ENCODE measurements around the gene CPLX4. TPM values are rescaled to one million over a fixed set of nuclear protein-coding genes. Genes with fewer than 3 reads are reported as not detected.

The CPLX4 gene, protein sequence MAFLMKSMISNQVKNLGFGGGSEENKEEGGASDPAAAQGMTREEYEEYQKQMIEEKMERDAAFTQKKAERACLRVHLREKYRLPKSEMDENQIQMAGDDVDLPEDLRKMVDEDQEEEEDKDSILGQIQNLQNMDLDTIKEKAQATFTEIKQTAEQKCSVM
- total RNA-seq (not detected), total RNA-seq (0 to 0.14 (median 0) reads per million in 172 experiments)
- not detected for polyA plus RNA-seq (2013, experiment 1 of 2)
- polyA plus RNA-seq (2013, experiment 2 of 2): 0.03 TPM

DNA sequence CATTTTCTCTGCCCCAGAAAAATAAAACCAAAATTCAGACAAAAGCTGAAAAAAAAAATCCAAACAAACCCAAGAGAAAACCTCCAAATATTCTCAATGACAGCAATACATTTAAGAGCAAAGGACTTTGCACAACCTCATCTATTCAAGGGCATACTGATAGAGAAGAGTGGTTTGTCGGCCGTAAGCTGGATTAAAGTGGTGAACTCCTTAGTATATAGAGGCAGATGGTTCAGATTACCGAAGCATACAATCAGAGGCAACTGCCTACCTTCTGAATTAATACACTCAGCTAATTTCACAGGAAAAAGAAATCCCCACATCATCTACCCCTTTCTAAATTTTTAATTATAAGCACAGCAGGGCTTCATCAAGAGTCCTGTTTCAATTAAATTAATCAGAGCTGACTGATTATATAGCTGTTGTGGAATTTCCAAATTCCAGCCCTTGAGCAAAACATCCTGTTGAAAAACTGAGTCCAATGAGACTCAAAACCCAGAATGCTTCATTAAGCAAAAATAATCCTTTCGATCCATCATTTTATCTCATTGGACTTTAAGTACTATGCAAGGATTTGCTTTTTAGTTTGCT is at the start of gene CPLX4:
TSS of gene CPLX4 (minus strand) at position 190 of the 591 bp plus-strand sequence. CDS start at position 3, 187 bp downstream.
- Mint-ChIP-seq H3K27ac (no peak within 1 kb of the TSS), H3K27me3 (peaks cover 22% of the 10 kb centered on the region), H3K9me3 (no peaks in the 10 kb centered on the region), H3K4me1 (ENCODE audit: low read depth) (no peaks in the 10 kb centered on the region), H3K4me3 (no peak within 1 kb of the TSS), H3K36me3 (ENCODE audit: low read depth) (no peaks in the 10 kb centered on the region)
- intact Hi-C loops (cut with DNase I, micrococcal nuclease): no loop called here
- Histone ChIP-seq H3K36me3 (ENCODE audit: insufficient read depth, low read length) (no peaks in the 10 kb centered on the region), H3K27ac (ENCODE audit: low read depth in 1 of 2, low read length in 2 of 2) (no peak within 1 kb of the TSS), H3K9me3 (ENCODE audit: control insufficient read depth in 1 of 2, insufficient read depth in 1 of 2, low read length in 2 of 2) (no peaks in the 10 kb centered on the region), H3K27me3 (ENCODE audit: control insufficient read depth in 1 of 2, insufficient read depth in 2 of 2, low read length in 2 of 2) (no peaks in the 10 kb centered on the region), H3K4me3 (ENCODE audit: low read length) (no peak within 1 kb of the TSS), H3K4me1 (ENCODE audit: insufficient read depth, low read length) (no peaks in the 10 kb centered on the region)
- ATAC-seq (ENCODE audit: poor library complexity): no peak
- no peak for DNase-seq
- TF ChIP-seq, protein P1, sequence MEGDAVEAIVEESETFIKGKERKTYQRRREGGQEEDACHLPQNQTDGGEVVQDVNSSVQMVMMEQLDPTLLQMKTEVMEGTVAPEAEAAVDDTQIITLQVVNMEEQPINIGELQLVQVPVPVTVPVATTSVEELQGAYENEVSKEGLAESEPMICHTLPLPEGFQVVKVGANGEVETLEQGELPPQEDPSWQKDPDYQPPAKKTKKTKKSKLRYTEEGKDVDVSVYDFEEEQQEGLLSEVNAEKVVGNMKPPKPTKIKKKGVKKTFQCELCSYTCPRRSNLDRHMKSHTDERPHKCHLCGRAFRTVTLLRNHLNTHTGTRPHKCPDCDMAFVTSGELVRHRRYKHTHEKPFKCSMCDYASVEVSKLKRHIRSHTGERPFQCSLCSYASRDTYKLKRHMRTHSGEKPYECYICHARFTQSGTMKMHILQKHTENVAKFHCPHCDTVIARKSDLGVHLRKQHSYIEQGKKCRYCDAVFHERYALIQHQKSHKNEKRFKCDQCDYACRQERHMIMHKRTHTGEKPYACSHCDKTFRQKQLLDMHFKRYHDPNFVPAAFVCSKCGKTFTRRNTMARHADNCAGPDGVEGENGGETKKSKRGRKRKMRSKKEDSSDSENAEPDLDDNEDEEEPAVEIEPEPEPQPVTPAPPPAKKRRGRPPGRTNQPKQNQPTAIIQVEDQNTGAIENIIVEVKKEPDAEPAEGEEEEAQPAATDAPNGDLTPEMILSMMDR (IDR thresholded peaks at IDR 0.05): no peak
- ChIA-PET CTCF (interaction anchor here (1.0 to 2.0 kb wide), 2 partner anchors 10 to 84 kb away, joined by 4 to 9 read pairs; no protein-coding TSS in a partner anchor), POLR2A (no interaction called here)

DNA sequence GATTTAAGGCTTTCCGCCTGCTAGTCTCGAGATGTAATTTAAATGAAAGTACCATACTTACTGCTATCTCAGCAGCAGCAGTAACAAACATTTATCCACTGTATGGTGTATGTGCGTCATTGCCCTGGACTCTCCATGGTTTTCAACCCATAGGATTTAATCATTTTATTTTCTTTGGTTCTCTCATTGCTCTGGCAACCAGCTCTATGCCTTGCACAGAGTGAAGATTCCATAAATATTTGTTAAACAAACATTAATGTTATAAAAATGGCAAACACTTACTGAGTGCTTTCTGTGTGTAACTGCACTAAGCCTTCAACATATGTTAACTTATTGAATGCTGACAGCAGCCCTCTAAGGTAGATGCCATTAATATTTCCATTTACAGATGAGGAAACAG is 41.9 kb upstream of the CPLX4 start:
- H3K27ac Mint-ChIP-seq: no peak overlapping the region
- H3K36me3 ChIP-seq (ENCODE audit: insufficient read depth, low read length): peaks cover 1% of the 10 kb centered on the region
- DNase-seq: no peak
- H3K4me3 Mint-ChIP-seq: peak overlapping the region; percentile 86
- H3K27me3 Mint-ChIP-seq: no peaks in the 10 kb centered on the region
- H3K27ac ChIP-seq (ENCODE audit: low read depth in 1 of 2, low read length in 2 of 2): no peak overlapping the region
- CTCF ChIA-PET: no interaction called here
- POLR2A ChIA-PET: no interaction called here
- H3K4me1 ChIP-seq (ENCODE audit: insufficient read depth, low read length): peaks cover 14% of the 10 kb centered on the region
- TF ChIP-seq, protein P1 (IDR thresholded peaks at IDR 0.05): no peak
- H3K36me3 Mint-ChIP-seq (ENCODE audit: low read depth): peaks cover 11% of the 10 kb centered on the region
- no peak overlapping the region for H3K4me3 ChIP-seq (ENCODE audit: low read length)
- ATAC-seq (ENCODE audit: poor library complexity): no peak
- H3K9me3 Mint-ChIP-seq: no peaks in the 10 kb centered on the region
- H3K9me3 ChIP-seq (ENCODE audit: control insufficient read depth in 1 of 2, insufficient read depth in 1 of 2, low read length in 2 of 2): no peaks in the 10 kb centered on the region
- peaks cover 41% of the 10 kb centered on the region for H3K4me1 Mint-ChIP-seq (ENCODE audit: low read depth)
- intact Hi-C loops (cut with DNase I, micrococcal nuclease): no loop called here
- no peaks in the 10 kb centered on the region for H3K27me3 ChIP-seq (ENCODE audit: control insufficient read depth in 1 of 2, insufficient read depth in 2 of 2, low read length in 2 of 2)

DNA sequence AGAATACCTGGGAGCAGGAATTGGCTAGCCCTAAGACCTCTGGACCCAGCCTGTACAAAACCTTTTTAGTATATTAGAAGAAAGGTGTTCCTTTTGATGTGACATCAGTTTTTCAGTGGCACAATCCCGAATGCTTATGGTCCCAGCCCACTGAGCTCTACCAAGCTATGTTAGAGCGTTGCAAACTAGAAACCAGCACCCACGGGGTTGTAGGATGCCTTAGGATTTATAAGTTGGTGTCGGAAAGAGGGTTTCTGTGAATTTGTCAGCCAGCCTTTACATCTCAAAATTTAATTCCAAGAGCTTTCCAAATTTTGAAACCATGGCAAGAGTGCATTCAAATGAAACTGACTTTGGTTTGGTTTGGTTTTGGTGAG is 41.1 kb upstream of the CPLX4 start:
- H3K9me3 Mint-ChIP-seq: no peaks in the 10 kb centered on the region
- DNase-seq: no peak
- Histone ChIP-seq H3K4me3 (ENCODE audit: low read length) (peak overlapping the region; percentile 85), H3K36me3 (ENCODE audit: insufficient read depth, low read length) (peaks cover 9% of the 10 kb centered on the region), H3K27me3 (ENCODE audit: control insufficient read depth in 1 of 2, insufficient read depth in 2 of 2, low read length in 2 of 2) (no peaks in the 10 kb centered on the region), H3K27ac (ENCODE audit: low read depth in 1 of 2, low read length in 2 of 2) (peak overlapping the region in 1 of 2 donors; percentile 35), H3K4me1 (ENCODE audit: insufficient read depth, low read length) (peaks cover 14% of the 10 kb centered on the region), H3K9me3 (ENCODE audit: control insufficient read depth in 1 of 2, insufficient read depth in 1 of 2, low read length in 2 of 2) (no peaks in the 10 kb centered on the region)
- H3K4me1 Mint-ChIP-seq (ENCODE audit: low read depth): peaks cover 46% of the 10 kb centered on the region
- POLR2A ChIA-PET: interaction anchor here (0.6 to 1.3 kb wide), 4 partner anchors 16 to 1065 kb away, joined by 3 to 4 read pairs (median 3); no protein-coding TSS in a partner anchor
- CTCF ChIA-PET: no interaction called here
- peak overlapping the region; percentile 86 for H3K4me3 Mint-ChIP-seq
- TF ChIP-seq, protein P1 (IDR thresholded peaks at IDR 0.05): no peak
- intact Hi-C loops (cut with DNase I, micrococcal nuclease): loop anchor here (2.0 to 10.0 kb wide), 5 partner anchors 215 to 1735 kb away; partner anchors contain the start of gene NARS1 (in 1 of the 2)
- H3K27ac Mint-ChIP-seq: peak overlapping the region; percentile 81
- H3K27me3 Mint-ChIP-seq: no peaks in the 10 kb centered on the region
- peaks cover 19% of the 10 kb centered on the region for H3K36me3 Mint-ChIP-seq (ENCODE audit: low read depth)
- peak; percentile 6 for ATAC-seq (ENCODE audit: poor library complexity)
